ENCODE data around the gene PTPN3. TPM values are rescaled to one million over a fixed set of nuclear protein-coding genes. Genes with fewer than 3 reads are reported as not detected.
A peak's percentile ranks its signal among the peaks of the same experiment; 100 is the strongest.

The PTPN3 gene
- total RNA-seq, 1 donor from 2014 or later, result 46.7 TPM

- intact Hi-C loops (cut with DNase I), result no loop called here
- ATAC-seq (no peak), DNase-seq (ENCODE audit: missing footprints) (no peak)
These were observed 58.6 kb downstream of the PTPN3 start for GRCh38 chr9:109439378-109440116.

GRCh38 chr9:109437286-109437685 lies 60.8 kb downstream of the PTPN3 start:
- intact Hi-C loops (cut with DNase I), result no loop called here
- no peak for DNase-seq (ENCODE audit: missing footprints)
- peak; percentile 15 for ATAC-seq

GRCh38 chr9:109436071-109436470 lies 62.0 kb downstream of the PTPN3 start:
- ATAC-seq (no peak), DNase-seq (ENCODE audit: missing footprints) (no peak)
- intact Hi-C loops (cut with DNase I), result no loop called here

- no peak for ATAC-seq
- intact Hi-C loops (cut with DNase I), result no loop called here
- no peak for DNase-seq (ENCODE audit: missing footprints)
These were observed 64.6 kb downstream of the PTPN3 start for GRCh38 chr9:109433476-109433875.

GRCh38 chr9:109430231-109430630 lies 67.9 kb downstream of the PTPN3 start:
- ATAC-seq (no peak), DNase-seq (ENCODE audit: missing footprints) (no peak)
- intact Hi-C loops (cut with DNase I), result no loop called here

- ATAC-seq (peak; percentile 85), DNase-seq (ENCODE audit: missing footprints) (no peak)
- intact Hi-C loops (cut with DNase I), result no loop called here
These were observed 69.3 kb downstream of the PTPN3 start for GRCh38 chr9:109428854-109429253.

GRCh38 chr9:109427886-109428285 lies 70.2 kb downstream of the PTPN3 start:
- no peak for ATAC-seq
- intact Hi-C loops (cut with DNase I), result no loop called here
- no peak for DNase-seq (ENCODE audit: missing footprints)

GRCh38 chr9:109426626-109427402 lies 71.3 kb downstream of the PTPN3 start:
- ATAC-seq (no peak), DNase-seq (ENCODE audit: missing footprints) (no peak)
- intact Hi-C loops (cut with DNase I), result no loop called here

GRCh38 chr9:109424618-109425017 lies 73.5 kb downstream of the PTPN3 start:
- ATAC-seq (no peak), DNase-seq (ENCODE audit: missing footprints) (no peak)
- intact Hi-C loops (cut with DNase I), result loop anchor here (5.0 kb wide), 1 partner anchor 48 kb away; no protein-coding TSS in a partner anchor

GRCh38 chr9:109423877-109424276 lies 74.2 kb downstream of the PTPN3 start:
- DNase-seq (ENCODE audit: missing footprints) (no peak), ATAC-seq (no peak)
- intact Hi-C loops (cut with DNase I), result loop anchor here (5.0 kb wide), 1 partner anchor 48 kb away; no protein-coding TSS in a partner anchor

- DNase-seq (ENCODE audit: missing footprints), result no peak
- no peak for ATAC-seq
- intact Hi-C loops (cut with DNase I), result loop anchor here (5.0 kb wide), 1 partner anchor 50 kb away; no protein-coding TSS in a partner anchor
These were observed 75.5 kb downstream of the PTPN3 start for GRCh38 chr9:109422641-109423040.

- DNase-seq (ENCODE audit: missing footprints) (no peak), ATAC-seq (peak; percentile 72)
- intact Hi-C loops (cut with DNase I), result loop anchor here (5.0 kb wide), 1 partner anchor 51 kb away; no protein-coding TSS in a partner anchor
These were observed 76.8 kb downstream of the PTPN3 start for GRCh38 chr9:109421026-109421970.

- intact Hi-C loops (cut with DNase I), result no loop called here
- ATAC-seq (no peak), DNase-seq (ENCODE audit: missing footprints) (no peak)
These were observed 78.6 kb downstream of the PTPN3 start for GRCh38 chr9:109419531-109419930.

- no peak for ATAC-seq
- no peak for DNase-seq (ENCODE audit: missing footprints)
- intact Hi-C loops (cut with DNase I), result no loop called here
These were observed 79.3 kb downstream of the PTPN3 start for GRCh38 chr9:109418827-109419226.

GRCh38 chr9:109417585-109418544 lies 80.2 kb downstream of the PTPN3 start:
- DNase-seq (ENCODE audit: missing footprints), result no peak
- intact Hi-C loops (cut with DNase I), result no loop called here
- ATAC-seq, result peak; percentile 56

- no peak for ATAC-seq
- intact Hi-C loops (cut with DNase I), result no loop called here
- no peak for DNase-seq (ENCODE audit: missing footprints)
These were observed 81.1 kb downstream of the PTPN3 start for GRCh38 chr9:109417054-109417453.

GRCh38 chr9:109416135-109416706 lies 81.9 kb downstream of the PTPN3 start:
- intact Hi-C loops (cut with DNase I), result no loop called here
- no peak for DNase-seq (ENCODE audit: missing footprints)
- no peak for ATAC-seq

Data from Right ventricle myocardium inferior (tissue), 1 donor.